LNCaP clone FGC (cell line): Measurements from ENCODE around the gene HSPG2.

Experiments
- DNase-seq: peaks from one replicate; pipeline ENCODE4 v3.0.0-alpha.2; 2011; ENCODE audit warnings: low read depth
- H3K4me3 ChIP-seq: 2 replicates; pipeline ENCODE4 v1.5.1; 2011; ENCODE audit warnings: mild to moderate bottlenecking, low read depth, low read length, control low read depth
- CTCF ChIP-seq: IDR thresholded peaks from 2 replicates; pipeline ENCODE4 v1.5.1; 2012; ENCODE audit warnings: mild to moderate bottlenecking; ENCODE audit not compliant: control insufficient read depth, insufficient read depth; ENCODE audit errors: extremely low read depth

HSPG2 gene

GRCh38 chr1:21894034-21894881, 42.9 kb downstream of the HSPG2 start:
- DNase-seq = no peak
- TF ChIP-seq CTCF = no peak
- H3K4me3 ChIP-seq = no peak overlapping the region

- H3K4me3 ChIP-seq = no peak overlapping the region
- DNase-seq = no peak
- no peak for TF ChIP-seq CTCF
These were observed 43.9 kb downstream of the HSPG2 start for GRCh38 chr1:21893046-21893805.

GRCh38 chr1:21891621-21892479, 45.3 kb downstream of the HSPG2 start:
- no peak for TF ChIP-seq CTCF
- no peak for DNase-seq

GRCh38 chr1:21891081-21891480, 46.0 kb downstream of the HSPG2 start:
- DNase-seq = no peak
- no peak for TF ChIP-seq CTCF

More at GRCh38 chr1:21891621-21892479, 45.3 kb downstream of the HSPG2 start:
- H3K4me3 ChIP-seq = no peak overlapping the region

GRCh38 chr1:21888500-21888899, 48.6 kb downstream of the HSPG2 start:
- no peak for TF ChIP-seq CTCF
- DNase-seq = no peak
- no peak overlapping the region for H3K4me3 ChIP-seq

More at GRCh38 chr1:21891081-21891480, 46.0 kb downstream of the HSPG2 start:
- H3K4me3 ChIP-seq = no peak overlapping the region

GRCh38 chr1:21887796-21888195, 49.3 kb downstream of the HSPG2 start:
- DNase-seq = no peak
- no peak for TF ChIP-seq CTCF
- H3K4me3 ChIP-seq = no peak overlapping the region
